HG02885 (cell line): ENCODE data around the gene KRT15.

Source experiments
- ATAC-seq: cut with Tn5 transposase; IDR thresholded peaks from one replicate; pipeline ENCODE4 v1.9.1; 2021; ENCODE audit warnings: mild to moderate bottlenecking; ENCODE audit not compliant: unreplicated experiment, poor library complexity

KRT15 gene

DNA sequence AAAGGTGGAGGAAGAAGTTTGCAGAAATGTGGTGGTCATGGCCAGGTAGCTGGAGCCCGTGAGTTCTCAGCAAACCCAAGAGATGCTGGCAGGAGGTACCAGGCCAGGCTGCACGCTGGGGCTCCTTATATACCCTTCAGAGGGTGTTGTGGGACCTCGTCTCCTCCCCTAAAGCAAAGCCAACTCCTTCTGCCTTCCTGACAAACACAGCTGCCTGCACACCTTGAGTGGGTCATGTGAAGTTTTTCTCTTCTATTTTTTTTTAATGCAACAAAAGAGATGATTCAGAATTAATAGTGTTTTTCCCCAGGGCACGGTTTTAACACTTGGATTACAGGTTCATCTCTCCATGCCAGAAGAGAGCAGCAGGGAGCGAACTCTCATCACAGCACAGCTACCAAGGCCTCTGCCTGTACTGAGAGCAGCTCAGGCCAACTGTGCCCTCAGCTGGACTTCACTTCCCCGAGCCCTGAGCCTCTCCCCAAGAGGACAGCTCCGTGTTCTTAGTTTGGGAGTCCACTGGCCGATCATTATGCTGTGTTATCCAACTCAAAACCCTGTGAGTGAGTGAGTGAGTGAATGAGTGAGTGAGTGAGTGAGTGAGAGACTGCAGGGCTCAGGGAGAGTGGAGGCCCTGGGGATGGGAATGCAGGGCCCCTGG is at the start of gene KRT15:
Gene KRT15, minus strand, starts transcription at position 102 of the 661 bp plus-strand sequence. Its CDS starts 63 bp downstream, at position 39.
- ATAC-seq: no peak

DNA sequence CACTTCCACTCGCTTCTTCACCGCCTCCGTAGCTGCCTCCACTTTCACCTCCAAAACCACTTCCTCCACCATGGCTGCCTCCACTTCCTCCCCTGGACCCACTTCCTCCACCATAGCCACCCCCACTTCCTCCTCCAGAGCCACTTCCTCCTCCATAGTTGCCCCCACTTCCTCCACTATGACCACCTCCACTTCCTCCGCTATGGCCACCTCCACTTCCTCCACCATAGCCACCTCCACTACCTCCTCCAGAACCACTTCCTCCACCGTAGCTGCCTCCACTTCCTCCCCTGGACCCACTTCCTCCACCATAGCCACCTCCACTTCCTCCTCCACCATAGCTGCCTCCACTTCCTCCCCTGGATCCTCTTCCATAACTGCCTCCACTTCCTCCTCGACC is 48.6 kb upstream of the KRT15 start:
- no peak for ATAC-seq

DNA sequence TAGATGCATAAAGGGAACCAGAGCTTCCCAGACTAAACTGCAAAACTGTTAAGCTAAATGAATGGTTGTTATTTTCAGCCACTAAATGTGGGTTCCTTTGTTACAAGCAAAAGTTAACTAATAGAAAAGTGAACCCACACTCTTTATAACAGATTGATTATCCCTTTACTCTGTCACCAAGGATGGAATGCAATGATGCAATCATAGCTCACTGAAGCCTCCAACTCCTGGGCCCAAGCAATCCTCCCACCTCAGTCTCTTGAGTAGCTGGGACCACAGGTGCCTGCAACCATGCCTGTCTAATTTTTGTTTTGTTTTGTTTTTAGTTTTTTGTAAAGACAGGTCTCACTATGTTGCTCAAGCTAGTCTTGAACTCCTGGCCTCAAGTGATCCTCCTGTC is 46.6 kb upstream of the KRT15 start:
- no peak for ATAC-seq

DNA sequence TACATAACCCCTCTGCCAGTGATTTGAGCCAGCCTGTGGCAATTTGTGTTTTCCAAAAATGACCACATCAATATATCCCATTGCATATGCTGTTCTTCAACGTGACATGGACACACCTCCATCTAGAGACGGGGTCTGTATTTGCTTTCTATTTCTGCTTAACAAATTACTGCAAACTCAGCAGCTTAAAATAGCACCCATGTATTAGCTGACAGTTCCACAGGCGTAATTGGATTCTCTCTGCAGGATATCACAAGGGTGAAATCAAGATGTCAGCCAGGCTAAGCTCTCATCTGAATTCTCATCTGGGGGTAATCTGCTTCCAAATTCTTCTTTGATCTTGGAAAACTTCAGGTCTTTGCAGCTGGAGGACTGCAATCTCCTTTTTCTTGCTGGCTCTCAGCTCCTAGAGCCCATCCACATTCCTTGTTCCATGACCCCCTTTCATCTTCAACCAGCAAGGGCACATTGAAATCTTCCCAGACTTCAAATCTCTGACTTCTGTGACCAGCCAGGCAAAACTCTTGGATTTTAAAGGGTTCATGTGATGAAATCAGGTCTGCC is 45.0 kb upstream of the KRT15 start:
- no peak for ATAC-seq

DNA sequence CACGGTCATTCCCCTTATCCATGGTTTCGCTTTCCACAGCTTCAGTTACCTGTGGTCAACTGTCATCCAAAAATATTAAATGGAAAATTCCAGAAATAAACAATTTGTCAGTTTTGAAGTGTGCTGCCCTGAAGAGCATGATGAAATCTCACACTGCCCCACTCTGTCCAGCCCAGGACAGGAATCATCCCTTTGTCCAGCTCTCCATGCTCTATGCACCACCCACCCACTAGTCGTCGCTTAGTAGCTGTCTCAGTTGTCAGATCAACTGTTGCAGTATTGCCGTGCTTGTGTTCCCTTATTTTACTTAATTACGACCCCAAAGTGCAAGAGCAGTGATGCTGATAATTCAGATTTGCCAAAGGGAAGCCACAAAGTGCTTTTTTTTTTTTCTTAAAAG is 42.9 kb upstream of the KRT15 start:
- no peak for ATAC-seq

DNA sequence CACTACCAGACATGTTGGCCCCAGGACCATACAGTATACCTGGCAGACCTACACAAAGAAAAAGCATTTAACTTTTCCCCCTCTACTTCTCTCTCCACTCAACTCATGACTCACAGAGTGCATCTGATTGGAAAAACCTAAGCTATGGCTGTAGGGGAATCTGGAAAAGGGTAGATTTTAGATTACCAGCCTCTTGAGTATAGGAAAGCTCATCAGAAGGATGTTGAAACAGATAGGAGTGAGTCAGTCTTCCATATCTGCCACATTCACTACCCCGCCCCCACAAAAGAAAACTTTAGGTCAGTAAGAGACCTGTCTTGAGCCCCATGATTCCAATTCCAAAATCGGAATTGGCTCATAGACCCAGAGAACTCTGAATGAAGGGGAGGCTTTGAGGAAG is 40.9 kb upstream of the KRT15 start:
- no peak for ATAC-seq

DNA sequence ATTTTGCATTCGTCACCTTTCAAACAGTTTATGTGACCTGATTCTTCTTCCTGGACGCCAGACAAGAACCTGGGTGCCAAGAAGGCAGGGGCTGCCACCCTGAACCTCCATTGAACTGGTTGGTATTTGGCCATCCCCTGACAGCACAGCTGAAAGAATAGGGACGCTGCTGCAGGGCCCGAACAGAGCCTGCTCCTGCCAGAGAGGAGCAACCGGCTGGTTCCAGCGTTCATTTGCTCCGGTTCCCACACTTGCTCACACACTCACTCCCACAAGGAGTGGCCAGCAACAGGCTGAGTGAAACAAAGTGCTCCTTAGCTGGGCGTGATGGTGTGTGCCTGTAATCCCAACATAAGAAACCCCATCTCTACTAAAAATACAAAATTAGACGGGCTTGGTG is 38.2 kb upstream of the KRT15 start:
- ATAC-seq: no peak

DNA sequence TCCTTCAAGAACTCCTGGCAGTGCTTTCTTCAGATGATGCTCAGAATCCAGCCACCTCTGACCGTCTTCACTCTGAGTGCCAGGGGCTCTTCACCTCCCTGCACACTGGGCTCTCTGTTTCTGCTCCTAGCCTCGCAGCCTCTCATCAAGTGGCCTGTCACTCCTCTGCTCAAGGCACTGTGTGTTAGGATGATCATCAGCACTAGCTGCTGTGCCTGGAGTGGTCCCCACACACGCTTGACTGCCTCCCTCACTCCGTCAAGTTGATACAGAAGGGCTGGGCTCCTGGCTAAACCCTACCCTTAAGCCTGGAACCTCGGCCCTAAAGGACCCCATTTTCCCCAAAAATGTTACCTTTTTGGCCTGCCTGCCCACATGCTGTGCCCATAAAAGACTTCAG is 37.6 kb upstream of the KRT15 start:
- no peak for ATAC-seq

DNA sequence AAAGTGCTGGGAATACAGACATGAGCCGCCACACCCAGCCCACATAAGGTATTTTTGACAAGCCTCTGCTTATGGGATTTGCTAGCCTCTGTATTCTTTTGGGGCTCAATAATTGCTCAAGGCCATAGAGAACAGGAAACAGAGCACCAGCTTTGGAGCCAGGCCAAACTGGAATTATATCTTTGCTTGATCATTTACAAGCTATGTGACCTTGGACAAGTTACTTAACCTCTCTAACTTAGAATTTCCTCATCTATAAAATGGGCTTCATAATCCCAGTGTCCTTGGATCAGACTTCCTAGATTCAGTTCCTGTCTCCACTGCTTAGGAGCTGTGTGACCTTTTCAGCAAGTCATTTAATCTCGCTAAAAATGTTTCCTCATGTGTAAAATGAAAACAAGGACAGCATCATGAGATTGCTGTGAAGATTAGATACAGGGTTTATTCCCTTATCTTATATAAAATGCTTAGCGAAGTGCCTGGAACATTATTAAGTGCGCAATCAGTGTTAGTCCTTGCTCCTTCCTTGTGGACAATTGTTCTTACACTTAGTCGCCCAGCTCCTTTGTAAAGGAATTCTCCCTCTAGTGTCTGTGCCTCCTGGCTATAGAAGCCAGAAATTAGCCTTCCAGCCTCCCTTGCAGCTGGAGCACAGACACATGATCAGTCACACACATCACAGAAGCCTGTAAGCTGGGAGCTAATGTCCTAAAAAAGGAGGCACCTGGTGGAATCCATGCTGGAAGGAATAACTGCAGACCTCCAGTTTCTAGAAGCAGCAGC is 36.6 kb upstream of the KRT15 start:
- no peak for ATAC-seq

DNA sequence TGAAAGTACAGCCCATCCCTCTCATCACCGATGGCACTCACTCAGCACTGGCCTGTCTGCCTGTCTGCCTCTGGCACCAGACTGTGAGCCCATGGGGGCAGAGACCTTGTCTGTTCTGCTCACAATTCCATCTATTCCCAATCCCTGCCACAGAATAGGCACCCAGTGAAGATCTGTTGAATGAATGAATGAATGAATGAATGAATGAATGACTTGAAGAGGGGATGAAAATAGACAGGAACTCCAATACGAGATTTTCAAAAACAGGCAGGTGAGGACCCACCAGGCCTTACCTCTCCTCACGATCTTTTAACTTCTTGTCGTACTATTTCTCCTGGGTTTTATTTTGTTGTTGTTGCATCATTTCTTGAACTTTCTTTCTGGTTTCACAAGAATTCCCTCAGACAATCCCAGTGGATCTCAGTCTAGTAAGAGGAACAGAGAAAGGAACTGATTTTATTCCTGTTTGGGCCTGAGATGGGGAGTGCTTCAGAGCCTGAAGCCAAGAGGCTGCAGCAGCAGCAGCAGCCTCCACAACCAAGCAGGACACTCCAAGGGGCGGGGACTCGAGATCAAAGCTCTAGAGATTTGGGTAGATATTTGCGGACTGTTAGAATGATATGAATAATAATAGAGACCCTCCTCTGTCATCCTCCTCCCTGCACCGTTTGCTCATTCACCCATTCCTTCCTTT is 35.4 kb upstream of the KRT15 start:
- ATAC-seq: no peak

DNA sequence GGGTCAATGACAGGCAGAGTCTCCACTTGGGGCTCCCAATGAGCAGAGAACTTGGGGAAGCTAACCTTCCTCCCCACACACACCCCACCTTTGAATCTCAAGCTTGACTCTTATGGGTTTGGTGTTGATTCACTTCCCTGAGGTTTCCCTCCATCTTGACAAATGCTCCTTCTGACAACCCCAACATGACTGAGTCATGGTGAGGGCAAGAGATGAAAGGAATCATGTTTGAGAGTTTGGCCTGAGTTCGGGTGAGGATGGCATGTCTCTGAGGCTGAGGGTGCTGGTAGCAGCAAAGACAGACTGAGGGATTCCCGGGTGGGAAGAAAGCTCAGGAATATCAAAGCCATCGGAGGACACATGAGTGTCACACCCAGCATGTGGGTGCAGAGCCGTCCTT is 34.5 kb upstream of the KRT15 start:
- ATAC-seq: no peak

DNA sequence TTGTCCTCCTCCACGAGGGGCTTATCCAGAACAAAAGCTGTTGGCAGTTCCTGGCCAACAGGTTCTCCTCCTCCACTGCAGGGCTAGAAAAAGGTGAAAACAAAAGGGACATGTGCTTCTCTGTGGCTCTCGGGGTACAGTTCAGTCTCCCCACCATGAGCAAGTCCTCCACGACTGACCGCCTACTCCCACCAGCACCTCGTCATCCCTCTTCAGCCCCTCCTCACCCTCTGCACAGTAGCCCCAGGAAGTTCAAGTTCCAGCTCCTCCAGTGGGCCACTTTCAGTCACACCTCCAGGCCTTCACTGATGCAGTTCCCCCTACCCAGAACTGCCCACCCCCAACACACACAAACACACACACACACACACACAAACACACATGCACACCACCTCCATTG is 33.8 kb upstream of the KRT15 start:
- ATAC-seq: no peak

DNA sequence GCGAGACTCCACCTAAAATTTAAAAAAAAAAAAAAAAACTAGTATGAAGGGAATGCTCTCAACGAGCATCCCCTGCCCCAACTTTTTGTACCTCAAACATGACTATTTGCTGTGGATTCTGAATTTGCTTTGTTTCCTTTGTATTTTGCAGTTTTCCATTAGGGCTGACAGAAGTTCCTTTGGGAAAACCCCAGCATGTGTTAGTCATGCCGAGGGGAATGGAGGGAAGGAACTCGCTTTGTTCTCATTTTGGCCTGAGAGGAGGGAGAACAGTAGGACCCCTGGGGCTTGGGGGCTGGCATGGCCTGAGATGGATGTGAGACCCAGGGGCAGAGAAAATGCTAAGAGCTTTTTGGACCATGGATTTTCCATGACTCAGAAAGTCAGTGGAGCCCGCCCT is 32.7 kb upstream of the KRT15 start:
- ATAC-seq: no peak

DNA sequence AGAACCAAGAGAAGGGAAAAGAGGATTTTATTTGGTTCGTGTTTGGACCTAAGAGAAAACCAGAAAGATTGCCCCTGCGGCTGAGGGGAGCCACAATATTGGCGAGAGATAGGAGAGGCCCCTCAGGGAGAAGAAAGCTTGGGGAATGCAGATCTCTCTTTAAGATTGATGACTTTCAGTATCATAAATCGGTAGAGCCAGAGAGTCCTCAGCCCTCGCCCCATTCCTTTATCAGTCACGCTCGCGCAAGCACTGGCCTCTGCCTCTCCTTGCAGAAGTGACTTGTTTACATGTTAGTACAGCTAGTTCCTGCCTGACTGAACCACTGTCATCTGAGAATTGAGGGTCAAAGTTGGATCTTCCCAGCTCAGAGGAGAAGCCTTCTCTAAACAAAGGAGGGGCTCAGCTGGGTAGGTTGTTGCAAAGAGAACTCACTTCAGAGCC is 30.9 kb upstream of the KRT15 start:
- no peak for ATAC-seq

DNA sequence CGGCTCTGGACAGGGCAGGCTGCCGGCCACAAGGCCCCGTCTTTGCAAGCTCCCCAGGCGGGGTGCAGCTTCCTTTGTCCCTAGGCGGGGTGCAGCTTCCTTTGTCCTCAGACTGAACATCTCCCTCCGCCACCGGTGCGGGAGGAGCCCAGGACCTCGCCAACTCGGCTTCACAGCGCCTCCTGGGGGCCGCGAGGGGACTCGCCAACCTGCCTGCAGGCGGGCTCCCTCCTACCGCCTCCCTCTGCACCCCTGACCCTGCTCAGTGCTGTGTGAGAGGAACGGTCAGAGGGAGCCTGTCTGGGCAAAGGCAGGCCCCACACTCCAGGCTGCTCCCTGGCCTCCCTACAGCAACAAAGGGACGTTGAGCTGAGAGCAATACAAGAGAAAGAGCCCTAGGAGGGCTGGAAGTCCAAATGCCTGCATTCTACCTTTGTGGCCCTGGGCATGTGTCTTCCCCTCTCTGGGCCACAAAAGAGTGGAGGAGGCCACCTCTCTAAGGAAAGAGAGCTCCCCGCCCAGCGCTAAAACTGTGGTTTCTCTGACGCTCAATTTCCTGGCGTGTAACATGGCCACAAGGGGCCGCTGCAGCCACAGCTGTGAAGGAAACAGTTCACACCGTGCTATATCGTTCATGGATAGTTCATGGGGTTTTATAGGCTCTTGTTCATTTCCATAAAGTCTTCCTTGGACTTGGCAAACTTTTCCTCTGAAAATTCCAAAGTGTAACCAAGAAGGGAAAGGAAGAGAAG is 30.3 kb upstream of the KRT15 start:
- ATAC-seq: no peak

DNA sequence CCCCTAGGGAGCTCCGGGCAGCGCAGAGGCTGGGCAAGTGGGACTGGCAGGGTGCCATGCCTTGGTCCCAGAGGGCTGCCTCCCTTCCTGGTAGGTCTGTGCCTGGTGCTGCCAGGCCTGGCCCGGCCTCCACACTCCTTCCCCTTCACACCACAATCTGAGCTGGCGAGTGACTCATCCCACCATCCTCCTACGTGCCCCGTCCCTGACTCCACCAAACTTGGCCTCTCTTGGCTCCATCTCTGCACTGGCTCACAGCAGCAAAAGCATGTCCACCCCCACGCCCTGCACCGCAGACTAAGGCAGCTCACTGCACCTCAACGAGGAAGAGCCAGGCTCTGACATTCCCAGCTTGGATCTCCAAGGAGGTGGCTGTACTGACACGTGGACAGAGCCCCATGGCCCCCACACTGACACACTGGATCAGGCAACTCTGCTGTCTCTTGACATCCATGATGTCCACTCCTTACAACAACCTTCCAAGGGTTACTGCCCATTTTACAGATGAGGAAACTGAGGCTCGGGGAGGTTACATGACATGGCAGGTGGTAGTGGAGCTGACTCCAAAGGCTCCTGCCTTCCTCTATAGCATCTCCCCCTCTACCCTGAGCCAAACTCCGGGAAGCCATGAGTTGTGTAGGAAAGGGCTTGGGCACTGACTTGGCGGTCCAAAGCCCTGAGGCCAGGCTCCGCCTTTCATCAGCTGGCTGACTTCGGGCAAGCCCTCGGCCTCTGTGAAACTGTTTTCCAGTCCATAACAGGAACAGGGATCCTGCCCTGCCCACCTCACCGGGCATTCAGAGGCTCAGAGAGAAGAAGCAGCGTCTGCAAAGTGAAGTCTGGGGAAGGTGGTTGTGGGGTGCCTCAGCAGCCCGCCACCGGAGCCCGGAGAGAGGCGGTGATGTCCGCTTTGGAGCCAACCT is 29.5 kb upstream of the KRT15 start:
- ATAC-seq: no peak

DNA sequence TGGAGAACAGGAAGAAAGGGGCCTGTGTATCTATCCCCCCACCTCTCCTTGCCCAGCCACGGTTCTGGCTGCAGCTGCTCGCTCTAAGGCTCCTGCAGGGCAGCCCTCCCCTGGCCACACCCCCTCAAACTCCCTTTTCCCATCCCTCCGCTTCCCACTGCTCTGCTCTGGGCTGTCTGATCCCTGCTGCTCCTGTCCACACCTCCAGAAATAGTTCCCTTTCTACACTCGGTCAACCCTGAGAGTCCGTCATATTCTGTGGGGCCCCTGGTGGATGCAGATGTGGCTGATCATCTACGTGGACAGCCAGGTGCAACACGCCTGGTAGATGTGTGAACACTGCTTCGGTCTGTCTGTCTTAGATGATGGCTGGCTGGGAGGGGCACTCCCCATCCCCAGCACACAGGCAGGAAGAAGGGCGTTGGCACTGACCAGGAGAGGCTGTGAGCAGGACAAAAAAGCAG is 28.7 kb upstream of the KRT15 start:
- no peak for ATAC-seq

DNA sequence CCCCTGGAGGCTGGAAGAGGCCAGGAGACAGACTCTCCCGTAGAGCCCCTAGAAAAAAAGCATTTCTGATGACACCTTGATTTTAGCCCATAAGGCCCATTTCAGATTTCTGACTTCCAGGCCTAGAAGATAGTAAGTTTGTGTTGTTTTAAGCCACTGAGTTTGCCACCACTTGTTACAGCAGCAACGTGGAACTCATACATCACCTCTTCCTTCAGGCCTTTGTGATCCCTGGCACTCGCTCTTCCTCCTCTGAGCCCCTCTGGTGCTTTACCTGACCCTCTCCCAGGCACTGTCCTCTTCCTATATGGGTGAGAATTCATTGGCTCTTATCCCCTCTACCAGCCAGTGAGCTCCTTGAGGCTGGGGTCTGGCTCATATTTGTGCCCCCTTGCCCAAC is 28.1 kb upstream of the KRT15 start:
- no peak for ATAC-seq

DNA sequence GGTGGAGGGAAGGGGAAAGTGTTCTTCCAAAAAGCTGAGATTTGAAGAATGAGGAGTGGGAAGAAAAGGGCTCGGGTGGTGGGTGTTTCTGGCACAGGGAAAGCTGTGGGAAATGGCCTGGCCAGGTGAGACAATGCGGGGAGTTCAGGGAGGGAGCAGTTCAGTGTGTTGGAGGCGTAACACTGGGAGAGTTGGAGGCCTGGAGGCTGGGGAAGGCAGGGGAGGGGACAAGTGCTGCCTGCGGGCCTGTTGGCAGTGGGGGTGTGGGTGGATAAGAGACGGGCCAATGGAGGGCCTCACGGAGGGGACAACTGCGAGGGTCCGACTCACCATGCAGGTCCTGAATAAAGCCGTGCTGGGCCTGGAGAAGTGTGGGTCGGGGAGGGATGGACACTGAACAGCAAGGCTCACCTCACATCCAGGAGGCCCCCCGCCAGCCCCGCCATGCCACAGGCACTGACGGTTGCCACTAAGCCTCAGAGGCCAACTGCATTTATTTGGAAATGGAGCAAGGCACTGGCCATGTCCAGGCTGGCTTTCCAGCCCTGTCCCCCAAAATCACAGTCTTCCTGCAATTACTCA is 27.2 kb upstream of the KRT15 start:
- no peak for ATAC-seq
